Coronary artery (tissue), 2 donors: Measurements from ENCODE around the gene TBC1D5.
"Not testable (repeated sequence)": the region's sequence is repeated elsewhere in the genome, so short reads cannot be mapped to it uniquely, and the experiment has no call there.

Experiments
- DNase-seq: peaks from one replicate; pipeline ENCODE4 v3.0.0-alpha.2; 2017; ENCODE audit warnings: low spot score
- H3K27ac ChIP-seq, 2 donors: fragments of 200-600 bp; sonication (generic); one replicate each; pipeline ENCODE4 v1.5.1; 2016 to 2019
- H3K4me3 ChIP-seq: fragments of 200-600 bp; sonication (generic); 2 replicates; pipeline ENCODE4 v1.5.1; 2016; ENCODE audit warnings: mild to moderate bottlenecking, moderate library complexity
- CTCF ChIP-seq: fragments of 200-600 bp; sonication (generic); IDR thresholded peaks from one replicate; pipeline ENCODE4 v1.5.1; 2019; ENCODE audit warnings: antibody characterized with exemption

TBC1D5 gene

GRCh38 chr3:17709236-17709810, 33.1 kb downstream of the TBC1D5 start:
- no peak for DNase-seq
- TF ChIP-seq CTCF = no peak
- no peak overlapping the region for H3K27ac ChIP-seq

DNA sequence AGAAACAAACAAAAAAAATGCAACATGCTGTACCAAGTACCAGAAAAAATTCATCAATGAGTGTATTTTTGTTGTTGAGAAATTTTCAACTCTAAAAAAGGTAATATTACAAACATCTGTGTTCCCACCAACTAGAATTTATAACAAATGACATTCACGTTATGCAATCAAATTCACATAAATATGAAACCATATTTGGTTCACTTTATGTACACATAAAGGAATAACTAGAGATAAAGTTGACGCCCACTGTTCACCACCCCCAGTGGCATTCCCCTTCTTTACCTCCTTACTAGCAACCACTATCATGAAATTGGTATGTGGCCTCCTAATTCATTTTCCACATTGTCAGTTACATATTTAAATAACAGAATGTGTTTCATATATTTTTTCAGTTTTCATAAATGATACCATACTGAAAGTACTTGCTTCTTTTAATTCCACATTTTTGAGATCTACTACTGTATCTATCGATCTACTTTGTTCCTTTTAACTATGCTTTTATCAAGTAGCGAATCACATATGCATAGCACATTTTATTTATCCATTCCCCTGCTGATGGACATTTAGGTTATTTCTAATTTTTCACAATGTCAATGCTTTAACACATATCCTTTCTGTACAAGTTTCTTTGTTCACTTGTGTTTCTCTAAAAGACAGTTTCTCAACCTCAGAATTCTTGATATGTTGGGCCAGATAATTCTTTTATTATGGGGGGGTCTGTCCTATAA, 34.5 kb downstream of the TBC1D5 start:
- no peak overlapping the region for H3K4me3 ChIP-seq
- DNase-seq = no peak
- no peak for TF ChIP-seq CTCF
- H3K27ac ChIP-seq = no peak overlapping the region

More at GRCh38 chr3:17709236-17709810, 33.1 kb downstream of the TBC1D5 start:
- no peak overlapping the region for H3K4me3 ChIP-seq

- DNase-seq, H3K27ac ChIP-seq, H3K4me3 ChIP-seq: not testable (repeated sequence)
Observed at GRCh38 chr3:17705991-17706390, 36.4 kb downstream of the TBC1D5 start.

GRCh38 chr3:17699815-17700214, 42.6 kb downstream of the TBC1D5 start:
- not testable (repeated sequence) for DNase-seq

GRCh38 chr3:17695665-17696064, 46.8 kb downstream of the TBC1D5 start:
- H3K27ac ChIP-seq, DNase-seq, H3K4me3 ChIP-seq: not testable (repeated sequence)

More at GRCh38 chr3:17699815-17700214, 42.6 kb downstream of the TBC1D5 start:
- not testable (repeated sequence) for H3K27ac ChIP-seq, H3K4me3 ChIP-seq

- not testable (repeated sequence) for H3K4me3 ChIP-seq, H3K27ac ChIP-seq, DNase-seq
Observed at GRCh38 chr3:17693670-17693999, 48.8 kb downstream of the TBC1D5 start.

DNA sequence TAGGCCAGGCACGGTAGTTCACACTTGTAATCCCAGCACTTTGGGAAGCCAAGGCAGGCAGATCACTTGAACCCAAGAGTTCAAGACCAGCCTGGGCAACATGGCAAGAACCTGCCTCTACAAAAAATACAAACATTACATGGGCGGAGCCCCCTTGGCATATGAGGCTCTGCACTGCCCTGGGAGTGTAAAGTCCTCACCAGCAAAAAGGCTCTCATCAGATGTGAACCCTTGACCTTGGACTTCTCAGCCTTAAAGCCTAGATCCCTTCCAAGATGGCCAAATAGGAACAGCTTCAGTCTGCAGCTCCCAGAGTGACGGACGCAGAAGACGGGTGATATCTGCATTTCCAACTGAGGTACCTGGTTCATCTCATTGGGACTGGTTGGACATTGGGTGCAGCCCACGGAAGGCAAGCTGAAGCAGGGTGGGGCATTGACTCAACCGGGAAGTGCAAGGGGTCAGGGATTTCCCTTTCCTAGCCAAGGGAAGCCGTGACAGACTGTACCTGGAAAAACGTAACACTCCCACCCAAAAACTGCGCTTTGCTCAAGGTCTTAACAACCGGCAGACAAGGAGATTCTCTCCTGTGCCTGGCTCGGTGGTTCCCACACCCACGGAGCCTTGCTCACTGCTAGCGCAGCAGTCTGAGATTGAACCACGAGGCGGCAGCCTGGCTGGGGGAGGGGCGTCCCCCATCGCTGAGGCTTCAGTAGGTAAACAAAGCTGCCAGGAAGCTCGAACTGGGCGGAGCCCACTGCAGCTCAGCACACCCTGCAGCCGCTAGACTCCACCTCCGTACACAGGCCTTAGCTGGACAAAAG, 49.4 kb downstream of the TBC1D5 start:
- not testable (repeated sequence) for H3K27ac ChIP-seq, H3K4me3 ChIP-seq, DNase-seq

DNA sequence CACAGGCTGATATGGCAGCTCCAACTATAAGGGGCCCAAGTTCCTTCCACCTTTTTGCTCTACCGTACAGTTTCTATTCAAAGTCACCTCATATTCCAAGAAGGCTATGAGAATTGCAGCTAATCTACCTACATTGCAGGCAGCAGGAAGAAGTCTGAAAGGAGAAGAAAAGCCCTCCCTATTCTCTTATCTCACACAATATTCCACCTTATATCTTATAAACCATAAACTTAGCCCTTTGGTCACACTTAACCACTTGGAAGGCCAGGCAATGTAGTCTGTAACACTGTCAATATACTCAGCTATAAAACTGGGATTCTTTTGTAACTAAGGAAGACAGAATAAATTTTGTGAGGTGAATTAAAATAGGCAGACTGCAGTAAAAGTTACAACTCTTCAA, 54.9 kb downstream of the TBC1D5 start:
- TF ChIP-seq CTCF = no peak
- Histone ChIP-seq H3K27ac (no peak overlapping the region), H3K4me3 (no peak overlapping the region)
- no peak for DNase-seq

GRCh38 chr3:17686613-17687012, 55.8 kb downstream of the TBC1D5 start:
- Histone ChIP-seq H3K27ac (no peak overlapping the region), H3K4me3 (no peak overlapping the region)
- no peak for TF ChIP-seq CTCF
- DNase-seq = no peak
